Thoracic aorta (tissue), 2 donors: ENCODE data around the gene MIGA2. TPM values are rescaled to one million over a fixed set of nuclear protein-coding genes. Genes with fewer than 3 reads are reported as not detected.
A peak's percentile ranks its signal among the peaks of the same experiment; 100 is the strongest.
"Not testable (repeated sequence)": the region's sequence is repeated elsewhere in the genome, so short reads cannot be mapped to it uniquely, and the experiment has no call there.

Source experiments
- ATAC-seq: fragments of 150-250 bp; one replicate; pipeline ENCODE4 v1.8.0; 2017; ENCODE audit warnings: low read depth; ENCODE audit not compliant: insufficient number of reproducible peaks, low FRiP score
- DNase-seq: peaks from one replicate; pipeline ENCODE4 v3.0.0-alpha.2; 2020; ENCODE audit warnings: low spot score
- H3K27ac ChIP-seq, 2 donors: fragments of 200-600 bp; sonication (generic); 1 replicate in 1 of 2; 2 replicates in 1 of 2; pipeline ENCODE4 v1.5.1; 2016; ENCODE audit warnings: mild to moderate bottlenecking in 2 of 2, moderate library complexity in 2 of 2
- H3K27me3 ChIP-seq: fragments of 200-600 bp; sonication (generic); replicated peaks from 2 replicates; pipeline ENCODE4 v1.6.0; 2016; ENCODE audit warnings: mild to moderate bottlenecking; ENCODE audit not compliant: insufficient read depth
- H3K36me3 ChIP-seq: fragments of 200-600 bp; sonication (generic); one replicate; pipeline ENCODE4 v1.5.1; 2016
- H3K4me1 ChIP-seq, 2 donors: fragments of 200-600 bp; sonication (generic); 1 replicate in 1 of 2; 2 replicates in 1 of 2; pipeline versions ENCODE4 v1.5.1 to v1.6.0; 2016; ENCODE audit warnings: low read depth in 2 of 2, mild to moderate bottlenecking in 1 of 2; ENCODE audit not compliant: control insufficient read depth in 1 of 2
- H3K4me3 ChIP-seq: fragments of 200-600 bp; sonication (generic); 2 replicates; pipeline ENCODE4 v1.5.1; 2016; ENCODE audit warnings: mild to moderate bottlenecking
- H3K9me3 ChIP-seq: fragments of 200-600 bp; sonication (generic); 2 replicates; pipeline ENCODE4 v1.5.1; 2016
- CTCF ChIP-seq: fragments of 200-600 bp; sonication (generic); IDR thresholded peaks from one replicate; pipeline ENCODE4 v1.5.1; 2019; ENCODE audit warnings: antibody characterized with exemption
- total RNA-seq, 2 donors: library from RNA; depleted of rRNA; stranded (reverse); fragments of >200 nt; gene quantifications; one replicate each; pipeline versions ENCODE4 v1.1.0 to v1.2.3, GENCODE V29; 2016

The MIGA2 gene
- total RNA-seq, 2 donors from 2014 or later, result 30.3 to 31.3 TPM

GRCh38 chr9:129110740-129111527 is 74.5 kb downstream of the MIGA2 start, which contains the start of the genes CRAT and PTPA:
TSS of gene CRAT (minus strand) at chr9:129110793. CDS start at chr9:129110509, 284 bp downstream.
TSS of gene PTPA (plus strand) at chr9:129111415. CDS start at chr9:129111601, 186 bp downstream.
- H3K4me3 ChIP-seq, result peak within 1 kb of the TSS; percentile 98
- H3K4me1 ChIP-seq, result peaks cover 16 to 28% of the 10 kb centered on the region in 2 donors
- ATAC-seq (peak; percentile 90), DNase-seq (peak; percentile 91)
- TF ChIP-seq CTCF, result no peak
- no peaks in the 10 kb centered on the region for H3K27me3 ChIP-seq
- no peaks in the 10 kb centered on the region for H3K9me3 ChIP-seq
- peaks cover 12% of the 10 kb centered on the region for H3K36me3 ChIP-seq
- H3K27ac ChIP-seq, result peak within 1 kb of the TSS; percentile 83 to 97

- Histone ChIP-seq H3K4me3 (peak overlapping the region; percentile 98), H3K9me3 (no peaks in the 10 kb centered on the region), H3K27me3 (no peaks in the 10 kb centered on the region), H3K36me3 (peaks cover 9% of the 10 kb centered on the region), H3K4me1 (peaks cover 16 to 28% of the 10 kb centered on the region in 2 donors), H3K27ac (peak overlapping the region; percentile 83 to 97)
- no peak for ATAC-seq
- TF ChIP-seq CTCF, result no peak
- DNase-seq, result no peak
Observed at GRCh38 chr9:129111528-129112151, 75.2 kb downstream of the MIGA2 start.

- H3K36me3 ChIP-seq, DNase-seq, H3K27ac ChIP-seq, ATAC-seq, H3K9me3 ChIP-seq, H3K27me3 ChIP-seq: not testable (repeated sequence)
- Histone ChIP-seq H3K4me3 (peak overlapping the region; percentile 98), H3K4me1 (peaks cover 16 to 28% of the 10 kb centered on the region in 2 donors)
Observed at GRCh38 chr9:129112526-129112925, 76.1 kb downstream of the MIGA2 start.

- DNase-seq (no peak), ATAC-seq (no peak)
- Histone ChIP-seq H3K4me3 (no peak overlapping the region), H3K36me3 (no peaks in the 10 kb centered on the region), H3K9me3 (no peaks in the 10 kb centered on the region), H3K27ac (no peak overlapping the region), H3K4me1 (peaks cover 16 to 23% of the 10 kb centered on the region in 2 donors), H3K27me3 (no peaks in the 10 kb centered on the region)
- no peak for TF ChIP-seq CTCF
Observed at GRCh38 chr9:129113645-129114304, 77.3 kb downstream of the MIGA2 start.

- no peak overlapping the region for H3K27ac ChIP-seq
- no peak for TF ChIP-seq CTCF
- H3K27me3 ChIP-seq, result no peaks in the 10 kb centered on the region
- no peak overlapping the region for H3K4me3 ChIP-seq
- no peaks in the 10 kb centered on the region for H3K4me1 ChIP-seq
- ATAC-seq (no peak), DNase-seq (no peak)
- H3K36me3 ChIP-seq, result peaks cover 15% of the 10 kb centered on the region
- H3K9me3 ChIP-seq, result no peaks in the 10 kb centered on the region
Observed at GRCh38 chr9:129118799-129119198, 82.4 kb downstream of the MIGA2 start.
